NCI-H1417 (cell line): ENCODE data around the gene SV2B.

Experiments used
- DNase-seq, 3 experiments: peaks; one replicate each; lab custom pipeline; 2025; lab: John Stamatoyannopoulos, UW

Gene SV2B

DNA sequence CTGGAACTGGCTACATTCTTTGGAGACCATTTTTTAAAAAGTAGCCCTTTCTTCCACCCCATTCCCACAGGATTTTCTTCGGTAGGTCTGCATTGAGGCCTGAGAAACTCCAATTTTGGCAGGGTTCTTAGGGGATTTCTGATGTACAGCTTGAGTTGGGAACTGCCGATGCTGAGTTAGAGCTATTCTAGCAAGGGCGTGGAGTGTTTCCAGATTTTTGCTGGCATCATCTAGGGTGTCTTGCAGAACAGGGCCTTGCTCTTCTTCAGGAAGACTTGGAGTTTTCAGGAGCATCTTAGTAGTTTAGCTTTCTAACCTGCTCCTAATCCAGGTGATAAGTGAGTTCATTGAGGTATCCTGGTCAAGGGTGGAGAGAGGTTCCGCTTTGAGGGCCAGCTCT is 41.0 kb downstream of the SV2B start:
- no peak for DNase-seq

DNA sequence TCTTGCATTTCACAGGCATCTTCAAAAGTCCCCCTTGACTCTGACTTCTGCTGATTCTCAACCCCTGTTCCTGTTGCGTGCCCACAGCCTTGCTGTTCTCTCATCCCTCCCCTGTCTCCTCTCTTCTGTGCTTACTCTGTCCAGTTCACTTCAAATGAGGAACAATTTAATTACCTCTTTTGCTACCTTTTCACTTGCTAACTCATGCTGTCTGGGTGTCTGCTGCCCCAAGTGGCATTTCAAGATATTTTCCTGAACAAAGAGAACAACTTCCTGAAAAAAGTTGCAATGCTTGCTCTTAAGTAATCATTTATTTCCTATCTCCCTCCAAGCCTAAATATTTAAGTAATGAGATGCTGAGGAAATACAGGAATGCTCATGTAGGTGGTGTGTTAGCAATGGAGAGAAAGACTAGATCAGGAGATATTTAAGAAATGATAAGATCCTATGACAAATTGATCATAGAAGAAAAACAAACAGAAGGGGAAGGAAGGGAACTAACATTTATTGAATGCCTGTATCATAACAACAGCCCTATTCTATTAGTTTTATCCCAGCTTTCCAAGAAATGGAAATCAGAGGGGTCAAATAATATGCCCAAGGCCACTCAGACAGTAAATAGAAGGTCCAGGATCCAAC is 42.2 kb downstream of the SV2B start:
- peak in 1 of 3 experiments; percentile 44 for DNase-seq

GRCh38 chr15:91142946-91143345 is 42.9 kb downstream of the SV2B start:
- DNase-seq = no peak

- no peak for DNase-seq
Measured at GRCh38 chr15:91146728-91147127, 46.7 kb downstream of the SV2B start.

DNA sequence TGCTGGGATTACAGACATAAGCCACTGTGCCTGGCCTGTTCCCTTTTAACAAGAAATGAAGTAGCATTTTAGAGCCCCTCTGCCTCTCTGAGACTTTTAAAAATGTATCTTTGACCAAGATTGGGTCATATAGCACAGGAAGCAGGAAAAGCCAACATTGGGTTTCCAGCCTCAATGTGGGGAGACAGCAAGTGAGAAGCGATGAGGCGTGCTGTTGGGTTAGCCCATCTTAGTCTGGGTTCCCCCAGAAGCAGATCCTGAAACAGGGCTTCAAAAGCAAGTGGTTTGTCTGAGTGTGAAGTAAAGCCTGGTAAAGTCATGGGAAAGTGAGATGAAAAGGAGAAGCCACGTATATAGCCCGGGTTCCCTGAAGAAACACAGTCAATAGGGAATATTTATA is 48.2 kb downstream of the SV2B start:
- no peak for DNase-seq

- peak in 1 of 3 experiments; percentile 62 for DNase-seq
Measured at GRCh38 chr15:91150502-91151160, 50.6 kb downstream of the SV2B start.

DNA sequence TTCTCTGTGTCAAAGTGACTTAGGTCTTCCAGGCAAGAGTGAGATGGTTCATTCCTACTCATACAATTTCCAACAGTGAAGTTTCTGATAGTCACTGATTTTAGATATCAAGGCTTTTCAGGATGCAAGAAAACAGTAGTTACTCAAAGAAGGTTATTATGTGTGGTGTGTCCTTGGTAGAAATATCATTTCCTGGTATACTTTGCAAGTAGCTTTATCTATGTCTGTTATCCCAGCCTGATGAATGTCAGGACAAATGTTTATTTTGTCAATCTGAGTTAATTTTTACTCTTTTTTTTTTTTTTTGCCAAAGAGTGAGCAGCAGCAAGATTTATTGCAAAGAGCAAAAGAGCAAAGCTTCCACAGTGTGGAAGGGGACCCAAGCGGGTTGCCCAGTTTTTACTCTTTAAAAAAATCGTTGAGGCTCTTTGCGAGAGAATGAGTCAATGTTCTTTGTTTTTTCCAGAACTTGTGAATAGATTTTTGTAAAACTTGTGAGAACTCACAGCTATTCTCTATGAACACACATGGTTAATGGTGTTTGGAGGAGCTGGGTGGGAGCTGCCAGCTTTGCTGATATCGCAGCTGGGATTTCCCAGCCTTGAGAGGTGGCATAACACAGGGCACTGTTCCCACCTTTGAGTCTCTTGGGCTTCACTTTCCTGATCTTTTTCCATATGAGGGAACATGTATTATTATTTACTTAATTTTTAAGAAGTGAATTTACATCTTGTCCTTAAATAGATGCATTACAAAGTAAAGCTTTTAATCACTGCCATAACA is 51.9 kb downstream of the SV2B start:
- no peak for DNase-seq

DNA sequence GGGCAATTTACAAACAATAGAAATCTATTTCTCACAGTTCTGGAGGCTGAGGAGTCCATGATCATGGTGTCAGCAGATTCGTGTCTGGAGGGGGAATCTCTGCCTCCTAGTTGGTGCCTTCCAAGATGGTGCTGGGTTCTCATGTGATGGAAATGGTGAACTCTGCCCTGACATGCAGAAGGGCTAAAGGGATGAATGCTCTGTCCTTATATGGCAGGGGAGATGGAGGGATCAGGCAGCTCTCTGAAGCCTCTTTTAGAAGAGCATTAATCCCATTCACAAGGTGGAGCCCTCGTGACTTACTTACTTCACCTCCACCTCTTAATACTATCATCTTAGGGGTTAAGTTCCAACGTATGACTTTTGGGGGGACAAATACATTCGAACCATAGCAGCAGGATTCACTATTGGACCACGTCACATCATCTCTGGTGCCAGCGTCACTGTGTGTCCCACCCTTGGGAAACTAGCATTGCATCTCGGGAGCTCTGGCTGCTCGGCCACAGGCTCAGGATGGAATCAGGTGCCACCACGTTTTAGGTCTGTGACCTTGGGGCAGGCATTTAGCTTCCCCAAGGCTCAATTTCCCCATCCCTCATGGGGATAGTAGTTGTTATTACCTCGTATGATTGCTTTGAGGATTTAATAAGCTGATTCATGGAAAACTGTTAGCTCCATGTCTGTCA is 53.0 kb downstream of the SV2B start:
- no peak for DNase-seq

- no peak for DNase-seq
Measured at GRCh38 chr15:91153954-91154353, 53.9 kb downstream of the SV2B start.

- DNase-seq = no peak
Measured at GRCh38 chr15:91156175-91156726, 56.2 kb downstream of the SV2B start.

- no peak for DNase-seq
Measured at GRCh38 chr15:91158415-91159394, 58.6 kb downstream of the SV2B start.

GRCh38 chr15:91165850-91166249 is 65.8 kb downstream of the SV2B start:
- DNase-seq = peak in 2 of 3 experiments; percentile 39 to 46

DNA sequence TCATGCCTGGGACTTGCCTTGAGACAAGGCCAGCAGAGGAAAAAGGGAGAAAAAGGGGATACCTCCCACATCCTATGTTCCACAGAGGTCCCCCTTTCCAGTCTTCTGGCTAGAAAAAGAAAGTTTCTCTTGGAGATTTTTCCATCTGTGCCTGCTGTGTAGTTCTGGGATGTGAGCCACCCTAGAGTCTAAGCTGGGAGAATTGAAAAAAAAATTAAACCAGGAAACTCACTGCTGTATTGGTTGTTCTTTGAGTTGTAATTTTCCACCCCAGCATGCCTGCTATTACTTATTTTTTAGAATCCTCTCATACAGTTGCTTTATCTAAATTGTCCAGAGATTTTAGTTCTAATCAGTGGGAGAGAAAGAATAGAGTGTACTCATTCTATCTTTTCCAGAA is 68.4 kb downstream of the SV2B start:
- no peak for DNase-seq

GRCh38 chr15:91171334-91171733 is 71.3 kb downstream of the SV2B start:
- no peak for DNase-seq

GRCh38 chr15:91182101-91182500 is 82.0 kb downstream of the SV2B start:
- peak; percentile 25 to 87 (median 65) for DNase-seq

- peak; percentile 50 to 94 (median 66) for DNase-seq
Measured at GRCh38 chr15:91183596-91183995, 83.5 kb downstream of the SV2B start.

GRCh38 chr15:91184441-91184840 is 84.4 kb downstream of the SV2B start:
- DNase-seq = peak in 1 of 3 experiments; percentile 49

- peak in 2 of 3 experiments; percentile 61 to 81 for DNase-seq
Measured at GRCh38 chr15:91186904-91187656, 87.0 kb downstream of the SV2B start.

GRCh38 chr15:91192285-91192684 is 92.2 kb downstream of the SV2B start:
- DNase-seq = peak in 1 of 3 experiments; percentile 49
